ENCODE results near the gene CCND1.
A peak's percentile ranks its signal among the peaks of the same experiment; 100 is the strongest.

Gene CCND1

GRCh38 chr11:69641681-69642548, 959 bp downstream of the CCND1 start:
- no peak for DNase-seq (ENCODE audit: low spot score)

GRCh38 chr11:69642549-69642912, 1.6 kb downstream of the CCND1 start:
- DNase-seq (ENCODE audit: low spot score) = no peak

GRCh38 chr11:69642913-69643632, 2.1 kb downstream of the CCND1 start:
- peak; percentile 45 for DNase-seq (ENCODE audit: low spot score)

- DNase-seq (ENCODE audit: low spot score) = no peak
Observed at GRCh38 chr11:69643646-69644045, 2.7 kb downstream of the CCND1 start.

- DNase-seq (ENCODE audit: low spot score) = peak; percentile 33
Observed at GRCh38 chr11:69644071-69644961, 3.4 kb downstream of the CCND1 start.

GRCh38 chr11:69644962-69645675, 4.2 kb downstream of the CCND1 start:
- DNase-seq (ENCODE audit: low spot score) = peak; percentile 5

- DNase-seq (ENCODE audit: low spot score) = peak; percentile 12
Observed at GRCh38 chr11:69645801-69646492, 5.0 kb downstream of the CCND1 start.

- peak; percentile 14 for DNase-seq (ENCODE audit: low spot score)
Observed at GRCh38 chr11:69646493-69647389, 5.8 kb downstream of the CCND1 start.

- DNase-seq (ENCODE audit: low spot score) = peak; percentile 24
Observed at GRCh38 chr11:69647390-69647748, 6.4 kb downstream of the CCND1 start.

- DNase-seq (ENCODE audit: low spot score) = peak; percentile 7
Observed at GRCh38 chr11:69647761-69648497, 7.0 kb downstream of the CCND1 start.

- peak; percentile 6 for DNase-seq (ENCODE audit: low spot score)
Observed at GRCh38 chr11:69648679-69649575, 8.0 kb downstream of the CCND1 start.

GRCh38 chr11:69649576-69649900, 8.6 kb downstream of the CCND1 start:
- DNase-seq (ENCODE audit: low spot score) = peak; percentile 3

GRCh38 chr11:69650081-69650831, 9.3 kb downstream of the CCND1 start:
- DNase-seq (ENCODE audit: low spot score) = peak; percentile 20

- DNase-seq (ENCODE audit: low spot score) = no peak
Observed at GRCh38 chr11:69650832-69651344, 9.9 kb downstream of the CCND1 start.

- DNase-seq (ENCODE audit: low spot score) = peak; percentile 6
Observed at GRCh38 chr11:69651834-69652620, 11.1 kb downstream of the CCND1 start.

- DNase-seq (ENCODE audit: low spot score) = no peak
Observed at GRCh38 chr11:69652999-69653398, 12.0 kb downstream of the CCND1 start.
